MM.1S (cell line): ENCODE results near the gene OPRM1.

ENCODE experiments used
- EZH2 ChIP-seq: fragments of 300-600 bp; sonication (generic); optimal IDR thresholded peaks from 2 replicates; pipeline ENCODE3; 2017; ENCODE audit warnings: low read depth, mild to moderate bottlenecking, antibody characterized with exemption, low read length, mixed read lengths
- EZH2phosphoT487 ChIP-seq: fragments of 300-600 bp; sonication (generic); IDR thresholded peaks from 2 replicates; pipeline ENCODE4 v1.6.1; 2018; ENCODE audit warnings: antibody characterized with exemption, low read length
- TF ChIP-seq, protein P1 (sequence below): fragments of 300-600 bp; sonication (generic); IDR thresholded peaks from 2 replicates; pipeline ENCODE4 v1.5.1; 2016; ENCODE audit warnings: antibody characterized with exemption, low read length, mixed read lengths

DNA sequence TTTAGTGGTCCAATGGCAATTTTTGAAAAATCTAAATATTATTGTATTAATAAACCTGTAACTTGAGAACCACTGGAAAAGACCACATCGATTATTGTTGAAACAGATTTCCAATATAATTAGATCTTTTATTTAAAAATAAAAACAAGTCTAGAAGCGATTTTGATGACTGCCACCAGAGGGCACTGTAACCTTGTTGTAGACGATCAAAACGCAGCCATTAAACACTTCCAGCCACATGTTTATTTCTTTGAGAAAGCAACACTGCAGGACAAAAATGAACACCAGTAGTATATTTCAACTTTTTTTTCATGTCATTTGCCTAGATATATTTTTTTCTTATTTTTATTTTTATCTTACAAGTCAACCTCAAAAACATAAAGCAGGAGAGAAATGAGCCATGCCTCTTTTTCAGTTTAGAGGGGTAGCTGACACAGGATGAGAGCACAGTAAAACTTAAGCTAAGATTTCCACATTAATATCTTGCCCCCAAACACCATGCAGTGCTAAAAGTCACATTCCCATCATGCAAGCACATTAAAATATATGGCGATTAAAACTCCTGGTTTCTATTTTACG, 115.4 kb downstream of the OPRM1 start:
- TF ChIP-seq EZH2 (no peak), EZH2phosphoT487 (no peak)
- TF ChIP-seq, protein P1, sequence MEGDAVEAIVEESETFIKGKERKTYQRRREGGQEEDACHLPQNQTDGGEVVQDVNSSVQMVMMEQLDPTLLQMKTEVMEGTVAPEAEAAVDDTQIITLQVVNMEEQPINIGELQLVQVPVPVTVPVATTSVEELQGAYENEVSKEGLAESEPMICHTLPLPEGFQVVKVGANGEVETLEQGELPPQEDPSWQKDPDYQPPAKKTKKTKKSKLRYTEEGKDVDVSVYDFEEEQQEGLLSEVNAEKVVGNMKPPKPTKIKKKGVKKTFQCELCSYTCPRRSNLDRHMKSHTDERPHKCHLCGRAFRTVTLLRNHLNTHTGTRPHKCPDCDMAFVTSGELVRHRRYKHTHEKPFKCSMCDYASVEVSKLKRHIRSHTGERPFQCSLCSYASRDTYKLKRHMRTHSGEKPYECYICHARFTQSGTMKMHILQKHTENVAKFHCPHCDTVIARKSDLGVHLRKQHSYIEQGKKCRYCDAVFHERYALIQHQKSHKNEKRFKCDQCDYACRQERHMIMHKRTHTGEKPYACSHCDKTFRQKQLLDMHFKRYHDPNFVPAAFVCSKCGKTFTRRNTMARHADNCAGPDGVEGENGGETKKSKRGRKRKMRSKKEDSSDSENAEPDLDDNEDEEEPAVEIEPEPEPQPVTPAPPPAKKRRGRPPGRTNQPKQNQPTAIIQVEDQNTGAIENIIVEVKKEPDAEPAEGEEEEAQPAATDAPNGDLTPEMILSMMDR, result peak; percentile 37
